ENCODE results near the gene JTB. TPM values are rescaled to one million over a fixed set of nuclear protein-coding genes. Genes with fewer than 3 reads are reported as not detected.

Gene JTB
- total RNA-seq, 2 experiments from 2014 or later: 133 to 140 TPM

GRCh38 chr1:153954826-153955225 is 22.6 kb downstream of the JTB start:
- no peak overlapping the region for H3K4me3 Mint-ChIP-seq
- ChIA-PET POLR2A (interaction anchor here (0.6 to 7.4 kb wide), 4 partner anchors 9 to 285 kb away, joined by 3 to 63 read pairs (median 7); partner anchors contain the start of genes DENND4B and RPS27), CTCF (interaction anchor here (1.4 to 5.4 kb wide), 2 partner anchors 8 to 32 kb away, joined by 3 to 28 read pairs; partner anchors contain the start of genes DENND4B and RAB13)
- peak overlapping the region; percentile 58 for H3K27ac Mint-ChIP-seq
- no peaks in the 10 kb centered on the region for H3K27me3 Mint-ChIP-seq (ENCODE audit: low read depth)
- H3K36me3 Mint-ChIP-seq (ENCODE audit: low read depth): peaks cover 54% of the 10 kb centered on the region
- H3K4me1 Mint-ChIP-seq (ENCODE audit: low read depth): peaks cover 57% of the 10 kb centered on the region
- no peak for ATAC-seq
- H3K9me3 Mint-ChIP-seq (ENCODE audit: insufficient read depth): no peaks in the 10 kb centered on the region
- DNase-seq: no peak

GRCh38 chr1:153953859-153954365 is 23.6 kb downstream of the JTB start:
- ChIA-PET CTCF (interaction anchor here (1.4 to 5.4 kb wide), 2 partner anchors 7 to 32 kb away, joined by 3 to 28 read pairs; partner anchors contain the start of genes DENND4B and RAB13), POLR2A (interaction anchor here (0.6 to 7.4 kb wide), 5 partner anchors 8 to 284 kb away, joined by 3 to 63 read pairs (median 4); partner anchors contain the start of genes DENND4B and RPS27)
- peak overlapping the region; percentile 58 for H3K27ac Mint-ChIP-seq
- H3K36me3 Mint-ChIP-seq (ENCODE audit: low read depth): peaks cover 56% of the 10 kb centered on the region
- no peaks in the 10 kb centered on the region for H3K9me3 Mint-ChIP-seq (ENCODE audit: insufficient read depth)
- H3K27me3 Mint-ChIP-seq (ENCODE audit: low read depth): no peaks in the 10 kb centered on the region
- ATAC-seq (no peak), DNase-seq (no peak)
- peaks cover 48% of the 10 kb centered on the region for H3K4me1 Mint-ChIP-seq (ENCODE audit: low read depth)
- H3K4me3 Mint-ChIP-seq: no peak overlapping the region

- CTCF ChIA-PET: no interaction called here
- ATAC-seq: no peak
- H3K27ac Mint-ChIP-seq: no peak overlapping the region
- POLR2A ChIA-PET: no interaction called here
- H3K4me1 Mint-ChIP-seq (ENCODE audit: low read depth): peaks cover 47% of the 10 kb centered on the region
- H3K9me3 Mint-ChIP-seq (ENCODE audit: insufficient read depth): no peaks in the 10 kb centered on the region
- no peak overlapping the region for H3K4me3 Mint-ChIP-seq
- no peak for DNase-seq
- no peaks in the 10 kb centered on the region for H3K27me3 Mint-ChIP-seq (ENCODE audit: low read depth)
- H3K36me3 Mint-ChIP-seq (ENCODE audit: low read depth): peaks cover 69% of the 10 kb centered on the region
These were observed 25.7 kb downstream of the JTB start for GRCh38 chr1:153951801-153952200.

- ChIA-PET POLR2A (no interaction called here), CTCF (no interaction called here)
- Mint-ChIP-seq H3K4me1 (ENCODE audit: low read depth) (peaks cover 43% of the 10 kb centered on the region), H3K36me3 (ENCODE audit: low read depth) (peaks cover 69% of the 10 kb centered on the region), H3K4me3 (no peak overlapping the region), H3K9me3 (ENCODE audit: insufficient read depth) (no peaks in the 10 kb centered on the region), H3K27ac (peak overlapping the region; percentile 41), H3K27me3 (ENCODE audit: low read depth) (no peaks in the 10 kb centered on the region)
- no peak for ATAC-seq
- DNase-seq: no peak
These were observed 26.3 kb downstream of the JTB start for GRCh38 chr1:153951183-153951582.

- ATAC-seq (peak; percentile 66), DNase-seq (peak; percentile 81)
- H3K36me3 Mint-ChIP-seq (ENCODE audit: low read depth): peaks cover 75% of the 10 kb centered on the region
- peak within 1 kb of the TSS; percentile 97 for H3K27ac Mint-ChIP-seq
- H3K27me3 Mint-ChIP-seq (ENCODE audit: low read depth): no peaks in the 10 kb centered on the region
- H3K9me3 Mint-ChIP-seq (ENCODE audit: insufficient read depth): no peaks in the 10 kb centered on the region
- ChIA-PET CTCF (interaction anchor here (0.6 to 5.5 kb wide), 29 partner anchors 8 to 378 kb away, joined by 3 to 70 read pairs (median 4); partner anchors contain the start of genes CHTOP, CREB3L4, CRTC2 and GATAD2B), POLR2A (interaction anchor here (0.6 to 5.9 kb wide), 17 partner anchors 11 to 164 kb away, joined by 3 to 71 read pairs (median 5); partner anchors contain the start of genes CREB3L4, CRTC2, GATAD2B and JTB)
- H3K4me1 Mint-ChIP-seq (ENCODE audit: low read depth): peaks cover 32% of the 10 kb centered on the region
- H3K4me3 Mint-ChIP-seq: peak within 1 kb of the TSS; percentile 96
These were observed 30.7 kb downstream of the JTB start, which contains the start of gene DENND4B for GRCh38 chr1:153946622-153947241. TSS of gene DENND4B (minus strand) at chr1:153946718. CDS start at chr1:153944374, 2,344 bp downstream.

GRCh38 chr1:153945795-153946621 is 31.5 kb downstream of the JTB start:
- peak overlapping the region; percentile 97 for H3K27ac Mint-ChIP-seq
- H3K36me3 Mint-ChIP-seq (ENCODE audit: low read depth): peaks cover 73% of the 10 kb centered on the region
- ChIA-PET POLR2A (interaction anchor here (0.7 to 5.9 kb wide), 21 partner anchors 11 to 287 kb away, joined by 3 to 71 read pairs (median 4); partner anchors contain the start of genes CREB3L4, CRTC2, GATAD2B and JTB), CTCF (interaction anchor here (0.5 to 5.5 kb wide), 30 partner anchors 9 to 378 kb away, joined by 3 to 70 read pairs (median 4); partner anchors contain the start of genes CREB3L4, CRTC2, GATAD2B and ILF2)
- DNase-seq (peak; percentile 82), ATAC-seq (peak; percentile 52)
- H3K9me3 Mint-ChIP-seq (ENCODE audit: insufficient read depth): no peaks in the 10 kb centered on the region
- H3K4me3 Mint-ChIP-seq: peak overlapping the region; percentile 96
- H3K4me1 Mint-ChIP-seq (ENCODE audit: low read depth): peaks cover 28% of the 10 kb centered on the region
- H3K27me3 Mint-ChIP-seq (ENCODE audit: low read depth): no peaks in the 10 kb centered on the region

- H3K36me3 Mint-ChIP-seq (ENCODE audit: low read depth): peaks cover 71% of the 10 kb centered on the region
- peaks cover 26% of the 10 kb centered on the region for H3K4me1 Mint-ChIP-seq (ENCODE audit: low read depth)
- DNase-seq: peak; percentile 93
- H3K4me3 Mint-ChIP-seq: peak overlapping the region; percentile 96
- CTCF ChIA-PET: interaction anchor here (0.8 to 5.5 kb wide), 23 partner anchors 12 to 410 kb away, joined by 3 to 70 read pairs (median 6); partner anchors contain the start of genes CREB3L4, CRTC2, GATAD2B and ILF2
- H3K9me3 Mint-ChIP-seq (ENCODE audit: insufficient read depth): no peaks in the 10 kb centered on the region
- ATAC-seq: peak; percentile 74
- no peaks in the 10 kb centered on the region for H3K27me3 Mint-ChIP-seq (ENCODE audit: low read depth)
- POLR2A ChIA-PET: interaction anchor here (0.6 to 5.9 kb wide), 23 partner anchors 9 to 286 kb away, joined by 3 to 71 read pairs (median 4); partner anchors contain the start of genes CREB3L4, CRTC2, GATAD2B and JTB
- peak overlapping the region; percentile 97 for H3K27ac Mint-ChIP-seq
These were observed 32.2 kb downstream of the JTB start for GRCh38 chr1:153945131-153945794.

- Mint-ChIP-seq H3K36me3 (ENCODE audit: low read depth) (peaks cover 71% of the 10 kb centered on the region), H3K9me3 (ENCODE audit: insufficient read depth) (no peaks in the 10 kb centered on the region), H3K4me3 (peak overlapping the region; percentile 96), H3K27me3 (ENCODE audit: low read depth) (no peaks in the 10 kb centered on the region), H3K27ac (peak overlapping the region; percentile 97), H3K4me1 (ENCODE audit: low read depth) (peaks cover 26% of the 10 kb centered on the region)
- CTCF ChIA-PET: interaction anchor here (0.8 to 5.5 kb wide), 17 partner anchors 13 to 410 kb away, joined by 3 to 70 read pairs (median 4); partner anchors contain the start of genes CREB3L4, CRTC2, GATAD2B and ILF2
- POLR2A ChIA-PET: interaction anchor here (0.6 to 5.9 kb wide), 19 partner anchors 8 to 285 kb away, joined by 3 to 71 read pairs (median 6); partner anchors contain the start of genes CREB3L4, CRTC2, GATAD2B and JTB
- ATAC-seq (no peak), DNase-seq (no peak)
These were observed 32.7 kb downstream of the JTB start for GRCh38 chr1:153944827-153945117.

- ATAC-seq: no peak
- H3K27ac Mint-ChIP-seq: peak overlapping the region; percentile 97
- peak; percentile 50 for DNase-seq
- peaks cover 26% of the 10 kb centered on the region for H3K4me1 Mint-ChIP-seq (ENCODE audit: low read depth)
- POLR2A ChIA-PET: interaction anchor here (0.6 to 5.9 kb wide), 18 partner anchors 8 to 329 kb away, joined by 3 to 71 read pairs (median 6); partner anchors contain the start of genes CREB3L4, CRTC2, GATAD2B and JTB
- peak overlapping the region; percentile 96 for H3K4me3 Mint-ChIP-seq
- no peaks in the 10 kb centered on the region for H3K9me3 Mint-ChIP-seq (ENCODE audit: insufficient read depth)
- H3K36me3 Mint-ChIP-seq (ENCODE audit: low read depth): peaks cover 77% of the 10 kb centered on the region
- H3K27me3 Mint-ChIP-seq (ENCODE audit: low read depth): no peaks in the 10 kb centered on the region
- CTCF ChIA-PET: interaction anchor here (0.8 to 5.5 kb wide), 15 partner anchors 13 to 409 kb away, joined by 3 to 70 read pairs (median 4); partner anchors contain the start of genes CREB3L4, CRTC2, GATAD2B and JTB
These were observed 33.3 kb downstream of the JTB start for GRCh38 chr1:153944005-153944826.
